ENCODE results near the gene TSPAN18. TPM values are rescaled to one million over a fixed set of nuclear protein-coding genes. Genes with fewer than 3 reads are reported as not detected.

The TSPAN18 gene
- total RNA-seq, 2 experiments from 2014 or later: 1.4 to 2.3 TPM

- ChIA-PET CTCF (no interaction called here), POLR2A (no interaction called here)
- no peak for DNase-seq
- Mint-ChIP-seq H3K4me3 (no peak overlapping the region), H3K27me3 (no peaks in the 10 kb centered on the region), H3K4me1 (no peaks in the 10 kb centered on the region), H3K36me3 (ENCODE audit: low read depth) (no peaks in the 10 kb centered on the region), H3K27ac (no peak overlapping the region), H3K9me3 (ENCODE audit: low read depth) (no peaks in the 10 kb centered on the region)
- ATAC-seq: no peak
- intact Hi-C loops (cut with DNase I, micrococcal nuclease): no loop called here
Observed at GRCh38 chr11:44808053-44808753, 81.4 kb downstream of the TSPAN18 start.

- H3K27me3 Mint-ChIP-seq: no peaks in the 10 kb centered on the region
- intact Hi-C loops (cut with DNase I, micrococcal nuclease): no loop called here
- CTCF ChIA-PET: interaction anchor here (0.6 kb wide), 1 partner anchor 866 kb away, joined by 3 read pairs; no protein-coding TSS in a partner anchor
- DNase-seq: no peak
- H3K4me3 Mint-ChIP-seq: no peak overlapping the region
- no peak overlapping the region for H3K27ac Mint-ChIP-seq
- POLR2A ChIA-PET: no interaction called here
- no peak for ATAC-seq
- no peaks in the 10 kb centered on the region for H3K36me3 Mint-ChIP-seq (ENCODE audit: low read depth)
- H3K9me3 Mint-ChIP-seq (ENCODE audit: low read depth): no peaks in the 10 kb centered on the region
- no peaks in the 10 kb centered on the region for H3K4me1 Mint-ChIP-seq
Observed at GRCh38 chr11:44809283-44809682, 82.5 kb downstream of the TSPAN18 start.

GRCh38 chr11:44811841-44812448, 85.2 kb downstream of the TSPAN18 start:
- DNase-seq (no peak), ATAC-seq (peak; percentile 19)
- POLR2A ChIA-PET: no interaction called here
- Mint-ChIP-seq H3K4me1 (no peaks in the 10 kb centered on the region), H3K4me3 (no peak overlapping the region), H3K27ac (no peak overlapping the region), H3K9me3 (ENCODE audit: low read depth) (no peaks in the 10 kb centered on the region), H3K27me3 (no peaks in the 10 kb centered on the region), H3K36me3 (ENCODE audit: low read depth) (no peaks in the 10 kb centered on the region)
- CTCF ChIA-PET: interaction anchor here (0.7 kb wide), 1 partner anchor 36 kb away, joined by 3 read pairs; no protein-coding TSS in a partner anchor
- intact Hi-C loops (cut with DNase I, micrococcal nuclease): no loop called here

- no peaks in the 10 kb centered on the region for H3K9me3 Mint-ChIP-seq (ENCODE audit: low read depth)
- CTCF ChIA-PET: no interaction called here
- POLR2A ChIA-PET: no interaction called here
- H3K4me3 Mint-ChIP-seq: no peak overlapping the region
- intact Hi-C loops (cut with DNase I, micrococcal nuclease): no loop called here
- H3K27me3 Mint-ChIP-seq: no peaks in the 10 kb centered on the region
- H3K27ac Mint-ChIP-seq: no peak overlapping the region
- ATAC-seq: no peak
- H3K36me3 Mint-ChIP-seq (ENCODE audit: low read depth): no peaks in the 10 kb centered on the region
- H3K4me1 Mint-ChIP-seq: no peaks in the 10 kb centered on the region
- DNase-seq: no peak
Observed at GRCh38 chr11:44812971-44813370, 86.2 kb downstream of the TSPAN18 start.

GRCh38 chr11:44813401-44813800, 86.6 kb downstream of the TSPAN18 start:
- Mint-ChIP-seq H3K4me1 (no peaks in the 10 kb centered on the region), H3K27ac (no peak overlapping the region), H3K4me3 (no peak overlapping the region), H3K27me3 (no peaks in the 10 kb centered on the region), H3K36me3 (ENCODE audit: low read depth) (no peaks in the 10 kb centered on the region), H3K9me3 (ENCODE audit: low read depth) (no peaks in the 10 kb centered on the region)
- ChIA-PET CTCF (no interaction called here), POLR2A (no interaction called here)
- intact Hi-C loops (cut with DNase I, micrococcal nuclease): no loop called here
- DNase-seq (no peak), ATAC-seq (no peak)

- ATAC-seq (no peak), DNase-seq (no peak)
- H3K4me3 Mint-ChIP-seq: no peak overlapping the region
- no peaks in the 10 kb centered on the region for H3K36me3 Mint-ChIP-seq (ENCODE audit: low read depth)
- no peak overlapping the region for H3K27ac Mint-ChIP-seq
- H3K27me3 Mint-ChIP-seq: no peaks in the 10 kb centered on the region
- POLR2A ChIA-PET: no interaction called here
- no peaks in the 10 kb centered on the region for H3K9me3 Mint-ChIP-seq (ENCODE audit: low read depth)
- no peaks in the 10 kb centered on the region for H3K4me1 Mint-ChIP-seq
- CTCF ChIA-PET: no interaction called here
- intact Hi-C loops (cut with DNase I, micrococcal nuclease): no loop called here
Observed at GRCh38 chr11:44814881-44815592, 88.3 kb downstream of the TSPAN18 start.

GRCh38 chr11:44815917-44816456, 89.2 kb downstream of the TSPAN18 start:
- DNase-seq (no peak), ATAC-seq (no peak)
- Mint-ChIP-seq H3K27ac (no peak overlapping the region), H3K9me3 (ENCODE audit: low read depth) (no peaks in the 10 kb centered on the region), H3K36me3 (ENCODE audit: low read depth) (no peaks in the 10 kb centered on the region), H3K4me3 (no peak overlapping the region), H3K4me1 (no peaks in the 10 kb centered on the region), H3K27me3 (no peaks in the 10 kb centered on the region)
- ChIA-PET POLR2A (no interaction called here), CTCF (interaction anchor here (0.8 kb wide), 1 partner anchor 95 kb away, joined by 3 read pairs; no protein-coding TSS in a partner anchor)
- intact Hi-C loops (cut with DNase I, micrococcal nuclease): no loop called here

GRCh38 chr11:44816761-44817160, 90.0 kb downstream of the TSPAN18 start:
- intact Hi-C loops (cut with DNase I, micrococcal nuclease): no loop called here
- POLR2A ChIA-PET: no interaction called here
- CTCF ChIA-PET: interaction anchor here (0.8 kb wide), 2 partner anchors 120 to 530 kb away, joined by 3 read pairs; no protein-coding TSS in a partner anchor

GRCh38 chr11:44817207-44817949, 90.6 kb downstream of the TSPAN18 start:
- ChIA-PET POLR2A (no interaction called here), CTCF (interaction anchor here (0.8 kb wide), 2 partner anchors 119 to 530 kb away, joined by 3 read pairs; no protein-coding TSS in a partner anchor)
- DNase-seq (no peak), ATAC-seq (no peak)
- Mint-ChIP-seq H3K27ac (no peak overlapping the region), H3K4me1 (no peaks in the 10 kb centered on the region), H3K9me3 (ENCODE audit: low read depth) (no peaks in the 10 kb centered on the region), H3K27me3 (no peaks in the 10 kb centered on the region), H3K4me3 (no peak overlapping the region), H3K36me3 (ENCODE audit: low read depth) (no peaks in the 10 kb centered on the region)
- intact Hi-C loops (cut with DNase I, micrococcal nuclease): no loop called here

More at GRCh38 chr11:44816761-44817160, 90.0 kb downstream of the TSPAN18 start:
- Mint-ChIP-seq H3K4me1 (no peaks in the 10 kb centered on the region), H3K27ac (no peak overlapping the region), H3K4me3 (no peak overlapping the region), H3K9me3 (ENCODE audit: low read depth) (no peaks in the 10 kb centered on the region), H3K27me3 (no peaks in the 10 kb centered on the region), H3K36me3 (ENCODE audit: low read depth) (no peaks in the 10 kb centered on the region)
- no peak for ATAC-seq
- DNase-seq: no peak

- ChIA-PET POLR2A (no interaction called here), CTCF (no interaction called here)
- Mint-ChIP-seq H3K4me3 (no peak overlapping the region), H3K9me3 (ENCODE audit: low read depth) (no peaks in the 10 kb centered on the region), H3K36me3 (ENCODE audit: low read depth) (no peaks in the 10 kb centered on the region), H3K4me1 (no peaks in the 10 kb centered on the region), H3K27me3 (no peaks in the 10 kb centered on the region), H3K27ac (no peak overlapping the region)
- ATAC-seq: no peak
- DNase-seq: no peak
- intact Hi-C loops (cut with DNase I, micrococcal nuclease): no loop called here
Observed at GRCh38 chr11:44818110-44818509, 91.3 kb downstream of the TSPAN18 start.

- ChIA-PET POLR2A (no interaction called here), CTCF (no interaction called here)
- H3K27ac Mint-ChIP-seq: no peak overlapping the region
- intact Hi-C loops (cut with DNase I, micrococcal nuclease): no loop called here
- ATAC-seq (no peak), DNase-seq (no peak)
- no peaks in the 10 kb centered on the region for H3K4me1 Mint-ChIP-seq
- no peaks in the 10 kb centered on the region for H3K9me3 Mint-ChIP-seq (ENCODE audit: low read depth)
- no peaks in the 10 kb centered on the region for H3K27me3 Mint-ChIP-seq
- H3K36me3 Mint-ChIP-seq (ENCODE audit: low read depth): no peaks in the 10 kb centered on the region
- H3K4me3 Mint-ChIP-seq: no peak overlapping the region
Observed at GRCh38 chr11:44819346-44819745, 92.6 kb downstream of the TSPAN18 start.
